OCI-LY7 (cell line): ENCODE measurements around the gene ATP2A2. TPM values are rescaled to one million over a fixed set of nuclear protein-coding genes. Genes with fewer than 3 reads are reported as not detected.

ENCODE experiments used
- BruUV-seq: library from RNA; stranded (reverse); fragments of 400-500 nt; replicated peaks from 2 replicates; lab custom pipeline; 2021; lab: Mats Ljungman, UMichigan
- CTCF ChIA-PET: fragments of 300-600 bp; sonication (Branson Sonifier 250); formaldehyde crosslinking; loops from one replicate; lab custom pipeline; 2022; ENCODE audit warnings: antibody characterized with exemption; ENCODE audit not compliant: unreplicated experiment; lab: Charles Lee
- POLR2A ChIA-PET: fragments of 300-600 bp; sonication (Branson Sonifier 250); formaldehyde crosslinking; loops from one replicate; lab custom pipeline; 2022; ENCODE audit warnings: antibody characterized with exemption; lab: Charles Lee
- DNase-seq: peaks from one replicate; pipeline ENCODE4 v3.0.0-alpha.2; 2015; ENCODE audit warnings: low spot score
- H2AFZ ChIP-seq: fragments of 200-600 bp; sonication (generic), shearing (Covaris generic); 2 replicates; pipeline ENCODE4 v1.6.1; 2014; ENCODE audit warnings: mild to moderate bottlenecking, antibody characterized with exemption, low read length, moderate library complexity
- H3K27ac ChIP-seq: fragments of 200-600 bp; sonication (generic); 2 replicates; pipeline ENCODE4 v1.5.1; 2014; ENCODE audit warnings: mixed run types, low read depth, mild to moderate bottlenecking, moderate library complexity, low read length, inconsistent platforms; ENCODE audit not compliant: poor library complexity, severe bottlenecking
- H3K36me3 ChIP-seq: fragments of 200-600 bp; sonication (generic); 2 replicates; pipeline ENCODE4 v1.6.1; 2014; ENCODE audit warnings: mild to moderate bottlenecking, antibody characterized with exemption, low read length, moderate library complexity, mixed read lengths; ENCODE audit not compliant: insufficient read depth
- H3K4me1 ChIP-seq: fragments of 200-600 bp; sonication (generic); 2 replicates; pipeline ENCODE4 v1.5.1; 2014; ENCODE audit warnings: mild to moderate bottlenecking, low read length; ENCODE audit not compliant: insufficient read depth, poor library complexity, severe bottlenecking
- H3K4me2 ChIP-seq: fragments of 200-600 bp; sonication (generic); 2 replicates; pipeline ENCODE4 v1.6.1; 2014; ENCODE audit warnings: mild to moderate bottlenecking, low read length
- H3K4me3 ChIP-seq: fragments of 200-600 bp; sonication (generic); 2 replicates; pipeline ENCODE4 v1.5.1; 2014; ENCODE audit warnings: mild to moderate bottlenecking, low read depth, low read length; ENCODE audit not compliant: poor library complexity, severe bottlenecking
- H3K79me2 ChIP-seq: fragments of 200-600 bp; sonication (generic); 2 replicates; pipeline ENCODE4 v1.6.1; 2016; ENCODE audit warnings: low read depth, mild to moderate bottlenecking, low read length, moderate library complexity, mixed read lengths; ENCODE audit not compliant: insufficient read depth
- H3K9me2 ChIP-seq: fragments of 200-600 bp; sonication (generic); 2 replicates; pipeline ENCODE4 v1.6.1; 2016; ENCODE audit warnings: mild to moderate bottlenecking, low read length, mixed read lengths; ENCODE audit not compliant: insufficient read depth
- H3K9me3 ChIP-seq: fragments of 200-600 bp; sonication (generic); 2 replicates; pipeline ENCODE4 v1.6.1; 2014; ENCODE audit warnings: mild to moderate bottlenecking, mixed run types, low read length, mixed read lengths
- H4K20me1 ChIP-seq: fragments of 200-600 bp; sonication (generic); 2 replicates; pipeline ENCODE4 v1.6.1; 2014; ENCODE audit warnings: mild to moderate bottlenecking, antibody characterized with exemption, low read length, moderate library complexity, mixed read lengths; ENCODE audit not compliant: insufficient read depth
- CTCF ChIP-seq: fragments of 200-600 bp; sonication (generic); conservative IDR thresholded peaks from 2 replicates; pipeline ENCODE4 v1.5.1; 2014; ENCODE audit warnings: mild to moderate bottlenecking, antibody characterized with exemption, low read length, moderate library complexity, mixed read lengths
- EZH2phosphoT487 ChIP-seq: fragments of 200-600 bp; sonication (generic); IDR thresholded peaks from 2 replicates; pipeline ENCODE4 v1.6.1; 2018; ENCODE audit warnings: low read depth, borderline replicate concordance, mild to moderate bottlenecking, mixed run types, antibody characterized with exemption, low read length, moderate library complexity, mixed read lengths
- intact Hi-C: fragments of 100-400 bp; cut with micrococcal nuclease; formaldehyde crosslinking; loops from one replicate; pipeline ENCODE4 v1.10.0; 2022; ENCODE audit not compliant: unreplicated experiment
- total RNA-seq, 2 experiments: library from RNA; depleted of rRNA in 1 of 2; stranded (reverse); fragments of >200 nt in 1 of 2; shearing (Covaris generic) in 1 of 2; gene quantifications; 2 replicates each; pipeline ENCODE4 v1.2.3, GENCODE V29; 2014 to 2022

The ATP2A2 gene
- total RNA-seq, 2 experiments from 2014 or later: 93.5 to 178 TPM

- ChIA-PET CTCF (no interaction called here), POLR2A (interaction anchor here (0.5 to 1.1 kb wide), 3 partner anchors 11 to 171 kb away, joined by 3 to 4 read pairs (median 4); no protein-coding TSS in a partner anchor)
- Histone ChIP-seq H3K9me3 (no peaks in the 10 kb centered on the region), H2AFZ (no peak overlapping the region), H3K36me3 (no peaks in the 10 kb centered on the region), H3K4me1 (no peaks in the 10 kb centered on the region), H3K79me2 (no peaks in the 10 kb centered on the region), H4K20me1 (no peaks in the 10 kb centered on the region), H3K4me2 (no peak overlapping the region), H3K4me3 (no peak overlapping the region), H3K9me2 (no peaks in the 10 kb centered on the region), H3K27ac (no peak overlapping the region)
- TF ChIP-seq EZH2phosphoT487 (no peak), CTCF (no peak)
- BruUV-seq: no TSS peak
- no peak for DNase-seq
- intact Hi-C loops: no loop called here
Observed at GRCh38 chr12:110262442-110263388, 18.3 kb upstream of the ATP2A2 start.

GRCh38 chr12:110266381-110266960 lies 14.6 kb upstream of the ATP2A2 start:
- H3K27ac ChIP-seq: no peak overlapping the region
- H3K4me3 ChIP-seq: no peak overlapping the region
- H3K79me2 ChIP-seq: no peaks in the 10 kb centered on the region
- no peak for TF ChIP-seq EZH2phosphoT487
- TF ChIP-seq CTCF: no peak
- H3K4me1 ChIP-seq: no peaks in the 10 kb centered on the region
- no peaks in the 10 kb centered on the region for H4K20me1 ChIP-seq
- no peak for DNase-seq
- H3K4me2 ChIP-seq: no peak overlapping the region
- no peaks in the 10 kb centered on the region for H3K36me3 ChIP-seq
- no peaks in the 10 kb centered on the region for H3K9me2 ChIP-seq
- CTCF ChIA-PET: no interaction called here
- intact Hi-C loops: no loop called here
- POLR2A ChIA-PET: interaction anchor here (0.6 to 1.1 kb wide), 3 partner anchors 14 to 88 kb away, joined by 3 read pairs; no protein-coding TSS in a partner anchor
- BruUV-seq: no TSS peak
- H3K9me3 ChIP-seq: no peaks in the 10 kb centered on the region
- H2AFZ ChIP-seq: no peak overlapping the region
